K562 (cell line): Measurements from ENCODE around the gene ALDH6A1.

Experiments used
- CTCF ChIP-seq, 3 experiments: IDR thresholded peaks in 2 of 3; conservative IDR thresholded peaks in 1 of 3; 2 replicates each; pipeline ENCODE4 v1.5.1; 2011 to 2012; ENCODE audit warnings: low read length in 3 of 3, mild to moderate bottlenecking in 3 of 3, control low read depth in 2 of 3, improper control_type of control experiment in 1 of 3, inconsistent platforms in 1 of 3, low read depth in 1 of 3, mixed read lengths in 1 of 3, moderate library complexity in 1 of 3; ENCODE audit not compliant: insufficient read depth in 2 of 3
- ERF ChIP-seq: fragments of 450-650 bp; formaldehyde crosslinking; IDR thresholded peaks from 2 replicates; pipeline ENCODE4 v1.4.0; 2020; ENCODE audit warnings: mild to moderate bottlenecking, mixed read lengths
- HNRNPK ChIP-seq: fragments of 200-400 bp; formaldehyde crosslinking; IDR thresholded peaks from one replicate; pipeline ENCODE4 v1.6.1; 2018; ENCODE audit warnings: mild to moderate bottlenecking, low read depth, low read length; ENCODE audit not compliant: poor library complexity, severe bottlenecking
- KLF13 ChIP-seq: fragments of 450-650 bp; IDR thresholded peaks from 2 replicates; pipeline ENCODE4 v1.6.1; 2016; ENCODE audit warnings: missing genetic modification characterization, low read depth, mild to moderate bottlenecking, missing compliant biosample characterization, moderate library complexity, borderline replicate concordance
- MEF2A ChIP-seq: IDR thresholded peaks from 2 replicates; pipeline ENCODE4 v1.6.1; 2011; ENCODE audit warnings: low read depth, mild to moderate bottlenecking, low read length, moderate library complexity; ENCODE audit not compliant: control insufficient read depth
- RBBP5 ChIP-seq: fragments of 200-600 bp; sonication (generic); IDR thresholded peaks from 2 replicates; pipeline ENCODE4 v1.6.1; 2012; ENCODE audit warnings: borderline replicate concordance, mild to moderate bottlenecking, low read length, control low read depth, inconsistent platforms; ENCODE audit not compliant: insufficient read depth, poor library complexity, severe bottlenecking
- TBP ChIP-seq: optimal IDR thresholded peaks from 2 replicates; pipeline ENCODE3; 2011; ENCODE audit warnings: low read depth, low read length, improper control_type of control experiment
- TFAM ChIP-seq: fragments of 250-450 bp; sonication (Bioruptor Pico); conservative IDR thresholded peaks from 2 replicates; pipeline ENCODE4 v1.5.0; 2021; ENCODE audit warnings: mild to moderate bottlenecking, moderate library complexity
- ZFPM2 ChIP-seq: fragments of 250-450 bp; sonication (Bioruptor Pico); IDR thresholded peaks from 2 replicates; pipeline ENCODE4 v1.5.1; 2022; ENCODE audit warnings: mild to moderate bottlenecking
- ZNF217 ChIP-seq: sonication (generic); formaldehyde crosslinking; IDR thresholded peaks from 2 replicates; pipeline ENCODE4 v1.8.0; 2022; ENCODE audit warnings: mild to moderate bottlenecking, missing genetic modification reagents

DNA sequence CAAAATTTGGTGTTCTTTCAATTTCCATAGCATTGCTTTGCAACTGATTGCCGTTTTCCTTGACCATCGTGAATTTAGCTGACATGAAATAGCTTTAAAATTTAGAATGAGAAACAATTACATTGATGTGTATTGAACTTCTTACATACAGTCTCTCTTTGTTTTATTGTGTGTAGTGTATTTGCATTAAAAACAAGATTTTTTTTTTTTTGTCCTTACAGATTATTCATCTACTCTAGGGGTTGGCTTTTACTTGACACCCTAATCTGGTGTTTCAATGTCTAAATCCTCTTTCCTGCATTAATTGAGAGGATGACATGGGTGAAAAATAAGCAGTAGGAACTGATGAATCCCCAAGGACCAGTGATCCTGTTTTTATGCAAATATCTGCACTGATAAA, 21.1 kb upstream of the ALDH6A1 start:
- TF ChIP-seq TFAM (CRISPR knock-in tag) = no peak
- TF ChIP-seq ERF (CRISPR knock-in tag) = no peak
- TF ChIP-seq TBP = no peak
- TF ChIP-seq RBBP5 = no peak
- no peak for TF ChIP-seq ZNF217 (CRISPR knock-in tag)
- no peak for TF ChIP-seq ZFPM2 (CRISPR knock-in tag)
- TF ChIP-seq KLF13 (tag) = no peak
- no peak for TF ChIP-seq MEF2A
- TF ChIP-seq CTCF (IDR thresholded peaks at IDR 0.05 in 2 of 3, conservative IDR thresholded peaks at IDR 0.05 in 1 of 3; ENCODE audit: insufficient read depth in 2 of 3, low read depth in 1 of 3, low read length in 3 of 3) = no peak
- no peak for TF ChIP-seq HNRNPK
